BJ (cell line): ENCODE data around the gene CAPN2. TPM values are rescaled to one million over a fixed set of nuclear protein-coding genes. Genes with fewer than 3 reads are reported as not detected.

ENCODE experiments used
- CTCF ChIA-PET: fragments of 350-600 bp; formaldehyde crosslinking; extraction: SDS; loops from one replicate; lab custom pipeline; 2021; ENCODE audit warnings: antibody characterized with exemption, inconsistent platforms; lab: Yijun Ruan, JAX
- POLR2A ChIA-PET: fragments of 300-600 bp; sonication (Branson Sonifier 250); formaldehyde crosslinking; extraction: SDS; loops from one replicate; lab custom pipeline; 2021; ENCODE audit warnings: antibody characterized with exemption; lab: Charles Lee
- DNase-seq: peaks from one replicate; pipeline ENCODE4 v3.0.0-alpha.2; 2011; ENCODE audit warnings: low read depth
- H3K27me3 ChIP-seq: 2 replicates; pipeline ENCODE4 v1.6.0; 2011; ENCODE audit warnings: low read length; ENCODE audit not compliant: control insufficient read depth, insufficient read depth
- H3K36me3 ChIP-seq: 2 replicates; pipeline ENCODE4 v1.5.1; 2011; ENCODE audit warnings: low read length; ENCODE audit not compliant: control insufficient read depth, insufficient read depth
- H3K4me3 ChIP-seq: 2 replicates; pipeline ENCODE4 v1.5.1; 2011; ENCODE audit warnings: low read depth, mild to moderate bottlenecking, control low read depth, low read length
- CTCF ChIP-seq: IDR thresholded peaks from 2 replicates; pipeline ENCODE4 v1.5.1; 2011; ENCODE audit warnings: low read depth, mild to moderate bottlenecking, control low read depth, inconsistent platforms, low read length, moderate library complexity; ENCODE audit not compliant: insufficient read depth
- polyA minus RNA-seq: library from RNA; depleted of rRNA, polyadenylated mRNA; stranded (reverse); fragments of >200 nt; gene quantifications from 2 replicates; pipeline ENCODE4 v1.2.3, GENCODE V29; 2011; rRNA and poly(A)+ RNA removed
- polyA plus RNA-seq: library from polyadenylated mRNA; depleted of rRNA; stranded (reverse); fragments of >200 nt; gene quantifications from 2 replicates; pipeline ENCODE4 v1.2.3, GENCODE V29; 2011; rRNA removed

Gene CAPN2
- polyA plus RNA-seq = 219 and 222 TPM in 2 replicates
- polyA minus RNA-seq = 118 and 125 TPM in 2 replicates

- CTCF ChIA-PET = interaction anchor here (0.9 to 4.4 kb wide), 13 partner anchors 10 to 63 kb away, joined by 3 to 69 read pairs (median 5); no protein-coding TSS in a partner anchor
- TF ChIP-seq CTCF = peak; percentile 58
- H3K36me3 ChIP-seq = peaks cover 1% of the 10 kb centered on the region; the same call in 1 of the 2 replicates
- DNase-seq = no peak
- POLR2A ChIA-PET = no interaction called here
- H3K4me3 ChIP-seq = peak within 1 kb of the TSS; percentile 82
- H3K27me3 ChIP-seq = no peaks in the 10 kb centered on the region
Observed at GRCh38 chr1:223712194-223712849, at the start of gene CAPN2. Gene CAPN2 (plus strand): TSS chr1:223712539. CDS start chr1:223712641, 102 bp downstream.

GRCh38 chr1:223662943-223663342, 49.4 kb upstream of the CAPN2 start:
- peaks cover 2% of the 10 kb centered on the region for H3K27me3 ChIP-seq
- no peak for DNase-seq
- ChIA-PET CTCF (no interaction called here), POLR2A (no interaction called here)
- no peak for TF ChIP-seq CTCF
- H3K36me3 ChIP-seq = no peaks in the 10 kb centered on the region; the same call in 1 of the 2 replicates
- H3K4me3 ChIP-seq = no peak overlapping the region

GRCh38 chr1:223664106-223664505, 48.2 kb upstream of the CAPN2 start:
- Histone ChIP-seq H3K36me3 (no peaks in the 10 kb centered on the region; the same call in 1 of the 2 replicates), H3K4me3 (no peak overlapping the region), H3K27me3 (peaks cover 2% of the 10 kb centered on the region)
- TF ChIP-seq CTCF = no peak
- CTCF ChIA-PET = interaction anchor here (0.9 kb wide), 1 partner anchor 9 kb away, joined by 3 read pairs; no protein-coding TSS in a partner anchor
- DNase-seq = no peak
- POLR2A ChIA-PET = interaction anchor here (0.6 kb wide), 1 partner anchor 74 kb away, joined by 3 read pairs; no protein-coding TSS in a partner anchor

GRCh38 chr1:223665592-223666312, 46.6 kb upstream of the CAPN2 start, which contains the start of gene CAPN8:
Gene CAPN8 (minus strand): TSS chr1:223665701. CDS start chr1:223665646, 55 bp downstream.
- ChIA-PET CTCF (interaction anchor here (1.2 kb wide), 1 partner anchor 536 kb away, joined by 3 read pairs; no protein-coding TSS in a partner anchor), POLR2A (no interaction called here)
- no peak within 1 kb of the TSS for H3K4me3 ChIP-seq
- no peak for DNase-seq
- no peaks in the 10 kb centered on the region; the same call in 1 of the 2 replicates for H3K36me3 ChIP-seq
- TF ChIP-seq CTCF = no peak
- H3K27me3 ChIP-seq = peaks cover 2% of the 10 kb centered on the region

- no peaks in the 10 kb centered on the region for H3K27me3 ChIP-seq
- no peak for DNase-seq
- no peaks in the 10 kb centered on the region; the same call in 1 of the 2 replicates for H3K36me3 ChIP-seq
- CTCF ChIA-PET = no interaction called here
- H3K4me3 ChIP-seq = no peak overlapping the region
- no peak for TF ChIP-seq CTCF
- POLR2A ChIA-PET = no interaction called here
Observed at GRCh38 chr1:223667484-223668182, 44.7 kb upstream of the CAPN2 start.
